Activated naive CD8-positive, alpha-beta T cell treated with anti-CD3 and anti-CD28 coated beads for 36 hours (primary cell): ENCODE results near the gene ILKAP. TPM values are rescaled to one million over a fixed set of nuclear protein-coding genes. Genes with fewer than 3 reads are reported as not detected.
A peak's percentile ranks its signal among the peaks of the same experiment; 100 is the strongest.

Source experiments
- DNase-seq: peaks from one replicate; pipeline ENCODE4 v3.0.0; 2021
- H3K27ac Mint-ChIP-seq: one replicate; pipeline ENCODE4 v1.8.0; 2022; ENCODE audit warnings: mild to moderate bottlenecking, moderate library complexity, mixed read lengths
- H3K27me3 Mint-ChIP-seq: one replicate; pipeline ENCODE4 v1.8.0; 2022; ENCODE audit warnings: mild to moderate bottlenecking, mixed read lengths
- H3K36me3 Mint-ChIP-seq: one replicate; pipeline ENCODE4 v1.8.0; 2021; ENCODE audit warnings: mild to moderate bottlenecking, mixed read lengths
- H3K4me1 Mint-ChIP-seq: one replicate; pipeline ENCODE4 v1.8.0; 2021; ENCODE audit warnings: mixed read lengths
- H3K4me3 Mint-ChIP-seq: one replicate; pipeline ENCODE4 v1.8.0; 2022; ENCODE audit warnings: mild to moderate bottlenecking, moderate library complexity, mixed read lengths
- H3K9me3 Mint-ChIP-seq: one replicate; pipeline ENCODE4 v1.8.0; 2022; ENCODE audit warnings: mixed read lengths
- total RNA-seq, 2 experiments: library from RNA; stranded (reverse); gene quantifications; one replicate each; pipeline ENCODE4 v1.2.3, GENCODE V29; 2021

The ILKAP gene
- total RNA-seq, 2 experiments from 2014 or later: 52.9 to 54.7 TPM

DNA sequence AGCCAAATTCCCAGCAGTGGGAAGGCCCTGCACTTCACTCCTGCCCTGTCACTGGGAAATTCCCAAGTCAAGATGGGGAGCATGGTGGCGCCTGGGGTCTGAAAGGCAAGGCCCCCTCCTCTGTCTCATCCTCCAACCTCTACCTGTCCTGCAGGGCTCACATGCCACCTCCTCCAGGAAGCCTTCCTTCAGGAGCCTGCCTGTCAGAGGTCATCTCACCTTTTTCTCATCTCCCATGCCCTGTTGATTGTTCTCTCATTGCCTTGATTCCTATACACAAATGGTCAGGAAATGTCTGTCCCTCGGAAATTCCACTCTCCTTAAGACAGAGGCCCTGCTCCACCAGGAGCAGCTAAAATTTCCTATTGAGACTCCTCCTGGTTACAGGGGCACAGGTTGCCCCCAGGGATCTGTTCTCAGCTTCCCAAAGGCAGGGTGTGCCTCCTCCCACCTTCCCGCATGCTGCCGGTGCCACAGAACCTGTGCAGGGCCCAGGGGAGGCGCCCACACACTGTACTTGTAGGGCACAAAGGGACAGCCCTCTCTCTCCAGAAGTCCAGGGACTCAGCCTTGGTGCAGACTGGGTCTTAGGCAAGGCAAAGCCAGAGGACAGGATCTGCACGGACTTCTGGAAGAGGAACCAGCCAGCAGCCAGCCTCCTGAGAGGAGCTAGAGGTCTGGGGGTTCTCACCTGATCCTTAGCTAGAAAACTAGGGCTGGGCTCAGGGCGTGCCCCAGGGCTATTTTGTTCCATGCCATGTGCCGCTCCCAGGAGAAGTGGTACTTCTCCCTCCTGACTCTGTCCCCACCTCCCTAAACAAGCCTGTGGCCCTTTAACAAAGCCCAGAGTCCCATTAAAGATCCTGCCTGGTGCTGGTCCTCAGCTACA, 23.4 kb upstream of the ILKAP start:
- Mint-ChIP-seq H3K4me3 (no peak overlapping the region), H3K4me1 (peaks cover 11% of the 10 kb centered on the region), H3K36me3 (peaks cover 12% of the 10 kb centered on the region), H3K27me3 (peaks cover 3% of the 10 kb centered on the region), H3K27ac (no peak overlapping the region), H3K9me3 (no peaks in the 10 kb centered on the region)
- no peak for DNase-seq

DNA sequence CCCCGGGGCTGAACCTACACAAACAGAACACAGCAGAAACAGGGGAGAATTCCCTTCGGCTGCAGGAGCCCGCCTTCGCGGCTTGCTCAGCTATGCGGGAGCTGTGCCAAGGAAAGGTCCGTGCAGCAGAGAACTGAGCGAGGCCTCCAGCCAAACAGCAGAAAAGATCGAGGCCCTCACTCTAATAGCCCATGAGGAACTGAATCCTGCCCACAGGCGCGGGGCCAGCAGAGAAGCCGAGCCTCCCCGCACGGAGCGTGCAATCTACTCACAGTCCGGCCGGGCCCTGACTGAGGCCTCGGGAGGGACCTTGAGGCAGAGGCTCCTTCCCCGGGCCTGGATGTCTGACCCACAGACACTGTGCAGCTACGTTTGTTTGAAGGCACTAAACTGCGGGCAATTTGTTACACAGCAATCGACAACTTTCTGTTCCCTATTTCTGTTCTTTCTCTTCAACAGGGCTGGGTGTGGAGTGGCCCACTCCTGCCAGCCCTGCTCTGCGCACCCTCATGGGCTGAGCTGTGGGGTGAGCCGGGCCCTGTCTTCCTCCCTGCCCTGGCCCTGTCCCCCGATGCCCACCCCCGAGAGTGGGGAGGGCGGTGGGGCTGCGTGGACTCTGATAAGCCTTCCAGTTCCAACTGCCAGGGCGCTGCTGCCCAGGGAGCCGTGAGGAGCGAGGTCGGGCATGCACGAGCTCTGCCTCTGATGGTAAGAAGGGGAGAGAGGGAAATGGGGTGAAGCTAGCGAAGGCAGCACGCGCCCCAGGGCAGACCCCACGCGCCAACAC, 22.6 kb upstream of the ILKAP start:
- peaks cover 9% of the 10 kb centered on the region for H3K4me1 Mint-ChIP-seq
- H3K36me3 Mint-ChIP-seq: peaks cover 12% of the 10 kb centered on the region
- no peak for DNase-seq
- no peaks in the 10 kb centered on the region for H3K9me3 Mint-ChIP-seq
- H3K27me3 Mint-ChIP-seq: no peaks in the 10 kb centered on the region
- no peak overlapping the region for H3K27ac Mint-ChIP-seq
- H3K4me3 Mint-ChIP-seq: no peak overlapping the region

DNA sequence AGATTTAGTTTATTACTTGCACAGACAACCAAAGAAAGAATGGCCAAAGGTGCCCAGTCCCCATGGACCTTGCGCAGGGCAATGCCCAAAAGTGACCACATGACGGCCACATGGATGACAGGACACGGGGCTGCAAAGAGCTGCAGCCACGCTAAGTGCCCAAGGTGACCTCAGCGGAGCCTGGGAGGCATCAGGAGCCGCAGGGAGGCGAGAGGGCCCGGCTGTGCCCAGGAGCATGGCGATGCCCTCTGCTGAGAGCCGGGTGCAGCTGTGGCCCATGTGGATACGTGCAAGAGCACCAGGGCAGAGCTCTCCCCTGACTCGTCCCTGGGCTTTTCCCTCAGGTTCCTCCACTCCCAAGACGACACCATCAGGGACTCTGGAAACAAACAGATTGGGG, 21.6 kb upstream of the ILKAP start:
- Mint-ChIP-seq H3K9me3 (no peaks in the 10 kb centered on the region), H3K4me1 (peaks cover 3% of the 10 kb centered on the region), H3K4me3 (no peak overlapping the region), H3K27ac (no peak overlapping the region), H3K27me3 (no peaks in the 10 kb centered on the region), H3K36me3 (peaks cover 6% of the 10 kb centered on the region)
- no peak for DNase-seq

DNA sequence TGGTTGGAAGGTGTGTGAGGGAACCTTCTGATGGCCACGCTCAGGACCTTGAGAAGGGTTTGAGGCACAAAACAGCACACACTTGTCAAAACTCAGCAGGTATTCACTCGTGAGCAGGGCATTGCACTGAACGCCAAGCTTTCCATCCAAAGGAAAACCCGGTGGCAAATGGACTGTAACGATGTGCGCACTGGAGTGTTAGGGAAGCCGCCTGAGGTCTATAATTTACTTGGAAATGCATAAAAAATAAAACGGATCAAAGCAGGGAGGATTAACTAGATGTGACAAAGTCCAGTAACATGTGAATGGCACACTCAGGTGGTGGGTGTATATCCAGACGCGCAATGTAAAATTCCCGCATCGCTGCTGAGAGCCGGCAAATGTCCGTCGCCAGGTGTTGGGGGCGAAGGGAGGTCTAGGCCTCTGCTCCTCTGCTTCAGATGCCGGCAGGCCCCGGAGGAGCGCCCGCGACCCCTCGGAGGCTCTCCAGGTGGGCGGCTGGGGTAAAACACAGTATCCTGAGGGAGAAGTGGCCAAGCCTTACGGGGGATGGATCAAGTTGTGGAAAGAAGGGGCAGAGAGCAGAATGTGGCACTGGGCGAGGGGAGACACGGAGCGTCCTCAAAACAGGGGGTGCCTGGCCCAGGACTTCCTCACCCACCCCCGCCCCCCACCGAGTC, 21.0 kb upstream of the ILKAP start:
- Mint-ChIP-seq H3K9me3 (no peaks in the 10 kb centered on the region), H3K36me3 (peaks cover 5% of the 10 kb centered on the region), H3K27me3 (no peaks in the 10 kb centered on the region), H3K4me3 (no peak overlapping the region), H3K4me1 (no peaks in the 10 kb centered on the region), H3K27ac (no peak overlapping the region)
- no peak for DNase-seq

DNA sequence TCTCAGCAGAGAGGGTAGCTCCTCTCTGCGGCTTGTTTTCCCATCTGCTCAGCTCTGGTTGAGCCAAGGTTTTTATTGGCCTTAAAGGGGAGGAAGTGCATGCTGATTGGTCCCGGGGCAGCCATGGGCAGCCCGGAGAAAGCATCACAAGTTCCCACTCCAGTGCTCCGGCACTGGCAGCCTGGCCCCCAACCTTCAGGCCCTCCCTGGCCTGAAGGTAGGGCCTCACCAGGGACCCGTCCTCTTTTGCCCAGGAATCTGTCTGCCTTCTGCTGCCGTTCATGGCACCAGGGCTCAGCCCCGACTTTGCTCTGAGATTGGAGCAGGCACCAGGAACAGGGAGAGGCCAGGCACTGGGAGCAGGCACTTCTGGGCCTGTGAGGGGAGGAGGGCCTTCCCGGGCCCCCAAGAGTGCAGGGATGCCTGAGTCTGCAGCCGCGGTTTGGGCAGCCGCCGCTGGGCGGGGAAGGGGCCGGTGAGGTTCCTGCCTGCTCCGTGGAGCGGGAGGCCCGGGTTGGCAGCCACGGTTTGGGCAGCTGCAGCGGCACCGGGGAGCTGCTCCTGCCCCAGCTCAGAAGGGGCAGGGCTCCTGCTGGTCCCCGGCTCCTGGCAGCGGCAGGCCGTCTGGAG, 17.5 kb upstream of the ILKAP start:
- H3K4me3 Mint-ChIP-seq: no peak overlapping the region
- no peak for DNase-seq
- no peaks in the 10 kb centered on the region for H3K9me3 Mint-ChIP-seq
- H3K4me1 Mint-ChIP-seq: no peaks in the 10 kb centered on the region
- no peaks in the 10 kb centered on the region for H3K27me3 Mint-ChIP-seq
- H3K36me3 Mint-ChIP-seq: no peaks in the 10 kb centered on the region
- H3K27ac Mint-ChIP-seq: no peak overlapping the region

DNA sequence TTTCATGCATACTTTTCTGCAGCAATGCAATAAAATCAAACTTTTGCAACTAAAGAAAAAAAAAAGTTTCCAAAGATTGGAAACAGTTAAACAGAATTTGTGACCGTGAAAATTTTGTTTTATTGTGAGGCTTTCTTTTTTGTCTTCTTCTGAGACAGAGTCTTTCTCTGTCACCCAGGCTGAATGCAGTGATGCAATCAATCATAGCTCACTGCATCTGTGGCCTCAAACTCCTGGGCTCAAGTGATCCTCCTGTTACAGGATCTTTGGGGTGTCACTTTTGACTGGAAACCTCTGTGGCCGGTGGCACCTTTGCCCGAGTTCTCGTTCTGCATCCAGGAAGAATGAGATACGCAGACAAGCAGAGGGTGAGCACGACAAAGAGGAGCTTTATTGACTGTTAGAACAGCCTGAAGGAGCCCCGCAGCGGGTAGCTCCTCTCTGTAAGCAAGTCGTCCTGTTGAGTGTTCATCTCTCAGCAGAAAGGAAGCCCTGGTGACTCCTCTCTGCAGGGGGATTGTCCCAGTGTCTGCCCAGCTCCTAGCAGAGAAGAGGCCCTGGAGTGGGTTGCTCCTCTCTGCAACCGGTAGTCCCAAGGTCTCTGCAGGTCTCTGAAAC, 16.9 kb upstream of the ILKAP start:
- Mint-ChIP-seq H3K4me3 (no peak overlapping the region), H3K4me1 (no peaks in the 10 kb centered on the region), H3K36me3 (no peaks in the 10 kb centered on the region), H3K27me3 (peaks cover under 1% of the 10 kb centered on the region), H3K9me3 (no peaks in the 10 kb centered on the region), H3K27ac (no peak overlapping the region)
- DNase-seq: no peak

DNA sequence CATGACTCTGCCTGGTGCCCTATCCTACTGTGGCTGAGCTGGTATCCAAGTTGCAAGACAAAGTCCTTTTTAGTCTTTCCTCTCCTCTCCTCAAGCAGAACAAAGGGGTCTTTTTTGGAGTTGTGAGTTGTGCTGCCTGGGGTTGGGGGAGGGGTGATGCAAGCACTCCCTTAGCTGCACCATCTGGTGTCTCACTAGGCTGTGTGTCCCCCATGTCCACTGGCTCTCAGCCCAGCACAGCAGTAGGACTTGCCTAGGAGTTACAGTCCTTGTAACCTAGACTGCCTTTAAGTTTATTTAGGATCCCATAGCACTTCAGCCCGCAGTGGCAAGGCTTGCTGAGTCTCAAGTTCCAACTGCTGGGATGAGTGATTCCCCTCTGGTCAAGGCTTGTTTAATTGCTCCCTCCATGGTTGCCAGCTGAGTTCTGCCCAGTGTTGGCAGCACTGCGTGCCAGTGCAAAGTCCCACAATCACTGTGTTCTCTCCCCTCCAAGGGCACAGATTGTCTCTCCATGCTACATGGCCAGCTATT, 13.2 kb upstream of the ILKAP start:
- Mint-ChIP-seq H3K4me3 (no peak overlapping the region), H3K36me3 (no peaks in the 10 kb centered on the region), H3K27me3 (peaks cover 10% of the 10 kb centered on the region), H3K4me1 (no peaks in the 10 kb centered on the region), H3K9me3 (no peaks in the 10 kb centered on the region), H3K27ac (no peak overlapping the region)
- DNase-seq: no peak

DNA sequence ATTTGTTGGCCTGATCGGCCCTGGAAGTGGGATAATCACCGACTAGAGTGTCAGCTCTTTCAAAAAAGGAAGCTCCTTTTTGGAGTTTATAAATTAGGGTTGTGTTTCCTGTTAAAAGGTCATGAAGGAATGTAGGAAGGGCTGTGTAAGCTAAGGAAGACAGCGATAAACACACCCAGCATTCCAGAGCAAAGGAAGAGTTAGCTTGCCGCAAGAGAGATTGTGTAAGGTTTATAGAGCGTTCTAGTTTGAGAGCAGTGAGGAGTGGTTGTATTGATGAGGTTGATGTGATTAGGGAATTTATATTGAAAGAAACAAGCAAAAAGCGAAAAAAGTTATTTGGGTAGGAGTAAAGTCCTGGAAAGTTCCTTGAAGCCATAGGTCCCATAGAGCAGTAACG, 3.5 kb upstream of the ILKAP start:
- peaks cover 11% of the 10 kb centered on the region for H3K4me1 Mint-ChIP-seq
- H3K4me3 Mint-ChIP-seq: no peak overlapping the region
- peaks cover 8% of the 10 kb centered on the region for H3K36me3 Mint-ChIP-seq
- H3K27ac Mint-ChIP-seq: no peak overlapping the region
- no peaks in the 10 kb centered on the region for H3K27me3 Mint-ChIP-seq
- H3K9me3 Mint-ChIP-seq: no peaks in the 10 kb centered on the region
- no peak for DNase-seq

DNA sequence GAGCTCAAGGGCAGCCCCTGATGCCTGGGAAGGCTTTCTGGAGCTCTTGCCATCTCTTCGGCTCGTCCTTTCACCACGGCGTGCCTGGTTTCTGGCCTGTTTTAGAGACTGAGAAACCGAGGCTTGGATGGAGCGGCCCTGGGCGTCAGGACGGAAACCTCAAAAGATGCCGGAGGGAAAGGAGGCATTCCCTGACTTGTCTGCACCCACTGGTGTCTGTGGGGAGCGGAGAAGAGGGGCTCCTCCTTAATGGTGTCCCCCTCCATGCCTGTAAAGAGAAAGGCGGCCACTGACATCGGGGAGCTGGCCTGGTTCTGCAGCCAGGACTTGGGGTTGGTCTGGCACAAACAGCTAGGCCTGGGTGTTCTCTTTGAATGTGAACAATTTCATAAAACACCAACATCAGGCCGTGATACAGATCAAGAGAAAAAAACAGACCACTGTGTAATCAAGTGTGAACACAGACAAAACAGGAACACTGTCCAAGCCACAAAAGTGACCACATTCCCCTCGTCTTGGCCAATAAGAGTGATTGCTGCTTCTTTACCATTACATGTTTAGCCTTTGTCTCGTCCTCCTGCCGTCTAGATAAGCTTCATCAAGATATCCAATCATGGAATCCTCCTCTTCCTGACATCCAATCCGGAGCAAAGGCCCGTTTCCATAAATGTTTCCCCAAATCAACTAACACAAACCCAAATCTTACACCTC, 633 bp upstream of the ILKAP start:
- H3K9me3 Mint-ChIP-seq: no peaks in the 10 kb centered on the region
- H3K27ac Mint-ChIP-seq: peak overlapping the region; percentile 85
- no peak for DNase-seq
- peaks cover 26% of the 10 kb centered on the region for H3K36me3 Mint-ChIP-seq
- no peaks in the 10 kb centered on the region for H3K27me3 Mint-ChIP-seq
- H3K4me1 Mint-ChIP-seq: peaks cover 34% of the 10 kb centered on the region
- peak overlapping the region; percentile 78 for H3K4me3 Mint-ChIP-seq

DNA sequence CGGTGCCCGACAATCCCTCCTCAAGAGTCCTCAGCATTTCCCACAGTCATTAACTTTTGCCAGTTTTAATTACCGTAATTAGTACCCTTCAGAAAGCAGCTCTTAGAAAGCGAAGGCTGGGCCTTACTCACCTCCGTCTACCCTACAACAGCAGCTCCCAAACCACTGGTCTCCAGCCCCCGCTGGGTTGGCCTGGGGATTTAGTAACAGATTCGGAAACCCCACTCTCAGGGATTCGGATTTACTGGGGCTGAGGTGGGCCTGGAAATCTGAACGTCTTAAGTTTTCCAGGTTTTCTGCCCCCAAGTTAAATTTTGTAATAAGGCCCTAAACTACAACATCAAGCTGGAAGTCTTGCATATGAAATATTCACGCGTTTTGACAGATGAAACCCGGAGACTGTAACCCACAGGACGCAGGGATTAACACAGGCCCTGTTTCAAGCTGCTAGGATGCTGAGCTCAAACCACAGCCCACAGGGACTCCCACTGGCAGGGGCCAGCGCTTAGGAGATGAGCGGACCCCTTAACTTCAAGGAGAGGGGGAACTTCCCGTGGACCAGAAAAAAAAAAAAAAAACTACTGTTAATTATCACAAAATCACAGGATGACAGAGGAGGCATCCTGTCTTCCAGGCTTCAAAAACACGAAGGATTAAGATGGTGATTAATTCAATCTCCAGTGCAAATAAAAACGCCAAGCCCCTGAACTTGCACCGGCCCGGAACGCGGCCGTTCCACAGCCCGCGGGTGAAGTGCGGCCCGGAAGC, 985 bp downstream of the ILKAP start:
- Mint-ChIP-seq H3K4me1 (peaks cover 45% of the 10 kb centered on the region), H3K4me3 (peak overlapping the region; percentile 87), H3K9me3 (no peaks in the 10 kb centered on the region), H3K27ac (peak overlapping the region; percentile 82), H3K27me3 (no peaks in the 10 kb centered on the region), H3K36me3 (peaks cover 28% of the 10 kb centered on the region)
- no peak for DNase-seq

DNA sequence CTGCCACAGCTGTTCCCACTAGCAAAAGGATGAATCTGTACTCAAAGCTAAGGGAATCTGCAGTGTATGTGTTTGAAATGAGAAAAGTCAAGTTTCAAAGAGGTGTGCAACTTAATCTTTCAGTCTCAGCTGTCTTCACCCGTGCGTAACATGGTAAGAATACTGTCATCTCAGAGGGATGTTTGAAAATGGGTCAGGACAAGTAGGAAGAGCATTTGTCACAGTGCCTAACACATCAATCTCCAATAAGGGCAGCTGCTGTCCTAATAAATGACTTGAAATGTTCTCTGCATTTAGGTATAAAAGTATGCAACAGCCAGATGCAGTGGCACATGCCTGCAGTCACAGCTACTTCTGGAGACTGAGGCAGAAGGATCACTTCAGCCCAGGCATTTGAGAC, 13.1 kb downstream of the ILKAP start:
- no peak for DNase-seq
- H3K27ac Mint-ChIP-seq: no peak overlapping the region
- no peaks in the 10 kb centered on the region for H3K27me3 Mint-ChIP-seq
- H3K4me3 Mint-ChIP-seq: no peak overlapping the region
- peaks cover 19% of the 10 kb centered on the region for H3K36me3 Mint-ChIP-seq
- H3K9me3 Mint-ChIP-seq: no peaks in the 10 kb centered on the region
- peaks cover under 1% of the 10 kb centered on the region for H3K4me1 Mint-ChIP-seq

DNA sequence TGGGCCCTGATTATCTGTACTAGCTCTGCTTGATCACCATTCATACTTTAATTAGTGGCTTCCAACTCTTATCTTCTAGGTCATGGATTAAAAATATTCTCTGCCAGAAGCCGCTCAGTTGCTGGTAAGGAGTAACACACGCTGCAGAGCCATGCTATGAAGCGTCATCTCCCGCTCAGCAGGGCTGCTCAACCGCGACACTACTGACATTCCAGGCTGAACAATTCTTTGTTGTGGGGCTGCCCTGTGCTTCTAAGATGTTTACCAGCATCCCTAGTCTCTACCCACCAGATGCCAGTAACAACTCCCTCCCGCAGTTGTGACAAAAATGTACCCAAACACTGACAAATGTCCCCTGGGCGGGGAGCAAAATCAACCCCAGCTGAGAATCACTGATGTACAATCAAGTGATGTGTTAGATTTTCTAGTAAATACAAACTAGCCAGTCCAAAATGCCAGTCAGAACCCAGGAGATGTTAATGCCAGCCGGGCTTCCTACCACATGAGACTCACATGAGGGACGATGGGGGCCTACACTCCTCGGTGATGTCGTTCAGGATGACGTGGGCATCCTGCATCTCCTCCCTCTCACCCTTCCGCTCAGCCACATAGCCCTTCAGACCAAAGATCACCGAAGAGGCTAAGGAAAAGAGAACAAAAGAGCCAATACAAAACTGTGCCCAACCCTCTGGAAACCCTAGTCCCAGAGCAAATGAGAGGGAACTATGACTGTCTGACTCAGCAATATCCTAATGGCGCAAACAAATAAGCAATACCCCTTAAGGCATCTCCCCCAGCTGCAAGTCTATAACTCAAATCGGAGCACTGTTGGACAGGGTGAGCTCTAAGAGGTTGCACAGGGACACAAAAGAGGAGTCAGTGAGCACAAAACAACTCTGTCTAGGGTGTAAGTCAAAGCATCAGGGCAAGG, 15.6 kb downstream of the ILKAP start:
- no peak for DNase-seq
- Mint-ChIP-seq H3K9me3 (no peaks in the 10 kb centered on the region), H3K27me3 (no peaks in the 10 kb centered on the region), H3K4me3 (no peak overlapping the region), H3K27ac (no peak overlapping the region), H3K36me3 (peaks cover 28% of the 10 kb centered on the region), H3K4me1 (peaks cover 11% of the 10 kb centered on the region)
